ENCODE results near the gene PAAF1.

DNA sequence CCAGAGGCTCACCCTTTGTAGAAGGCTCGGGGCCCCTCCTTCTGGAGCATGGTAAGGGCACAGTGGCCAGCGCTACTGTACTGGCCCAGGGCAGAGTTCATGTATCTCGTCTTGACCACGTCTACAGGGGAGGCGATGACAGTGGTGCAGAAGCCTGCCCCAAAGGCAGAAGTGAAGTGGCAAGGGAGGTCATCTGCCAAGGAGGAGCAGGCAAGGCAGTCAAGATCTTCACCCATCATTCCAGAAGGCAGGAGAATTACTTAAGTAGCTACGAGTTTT is 98.6 kb downstream of the PAAF1 start:
- peak in 1 of 3 donors; percentile 42 for TF ChIP-seq POLR2AphosphoS5 (IDR thresholded peaks at IDR 0.05)
- TF ChIP-seq, protein P1, sequence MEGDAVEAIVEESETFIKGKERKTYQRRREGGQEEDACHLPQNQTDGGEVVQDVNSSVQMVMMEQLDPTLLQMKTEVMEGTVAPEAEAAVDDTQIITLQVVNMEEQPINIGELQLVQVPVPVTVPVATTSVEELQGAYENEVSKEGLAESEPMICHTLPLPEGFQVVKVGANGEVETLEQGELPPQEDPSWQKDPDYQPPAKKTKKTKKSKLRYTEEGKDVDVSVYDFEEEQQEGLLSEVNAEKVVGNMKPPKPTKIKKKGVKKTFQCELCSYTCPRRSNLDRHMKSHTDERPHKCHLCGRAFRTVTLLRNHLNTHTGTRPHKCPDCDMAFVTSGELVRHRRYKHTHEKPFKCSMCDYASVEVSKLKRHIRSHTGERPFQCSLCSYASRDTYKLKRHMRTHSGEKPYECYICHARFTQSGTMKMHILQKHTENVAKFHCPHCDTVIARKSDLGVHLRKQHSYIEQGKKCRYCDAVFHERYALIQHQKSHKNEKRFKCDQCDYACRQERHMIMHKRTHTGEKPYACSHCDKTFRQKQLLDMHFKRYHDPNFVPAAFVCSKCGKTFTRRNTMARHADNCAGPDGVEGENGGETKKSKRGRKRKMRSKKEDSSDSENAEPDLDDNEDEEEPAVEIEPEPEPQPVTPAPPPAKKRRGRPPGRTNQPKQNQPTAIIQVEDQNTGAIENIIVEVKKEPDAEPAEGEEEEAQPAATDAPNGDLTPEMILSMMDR (IDR thresholded peaks at IDR 0.05 in 8 of 11, conservative IDR thresholded peaks at IDR 0.05 in 3 of 11) = no peak
